Measurements from ENCODE around the gene PLGRKT.
A peak's percentile ranks its signal among the peaks of the same experiment; 100 is the strongest.
"Not testable (repeated sequence)": the region's sequence is repeated elsewhere in the genome, so short reads cannot be mapped to it uniquely, and the experiment has no call there.

PLGRKT gene

GRCh38 chr9:5437254-5438216 lies at the start of gene PLGRKT:
Gene PLGRKT, minus strand, starts transcription at chr9:5437925. Its CDS starts 5,948 bp downstream, at chr9:5431977.
- DNase-seq, result peak; percentile 93

GRCh38 chr9:5486988-5487387 lies 49.3 kb upstream of the PLGRKT start:
- no peak for DNase-seq

GRCh38 chr9:5485378-5486085 lies 47.8 kb upstream of the PLGRKT start:
- DNase-seq, result no peak

GRCh38 chr9:5483306-5483705 lies 45.6 kb upstream of the PLGRKT start:
- DNase-seq, result no peak

- no peak for DNase-seq
Observed at GRCh38 chr9:5482194-5482593, 44.5 kb upstream of the PLGRKT start.

- no peak for DNase-seq
Observed at GRCh38 chr9:5481322-5482040, 43.8 kb upstream of the PLGRKT start.

GRCh38 chr9:5480919-5481318 lies 43.2 kb upstream of the PLGRKT start:
- no peak for DNase-seq

- DNase-seq, result no peak
Observed at GRCh38 chr9:5479994-5480694, 42.4 kb upstream of the PLGRKT start.

GRCh38 chr9:5478206-5478605 lies 40.5 kb upstream of the PLGRKT start:
- no peak for DNase-seq

GRCh38 chr9:5475611-5476010 lies 37.9 kb upstream of the PLGRKT start:
- not testable (repeated sequence) for DNase-seq

GRCh38 chr9:5470816-5471215 lies 33.1 kb upstream of the PLGRKT start:
- DNase-seq, result no peak

- DNase-seq, result no peak
Observed at GRCh38 chr9:5470122-5470521, 32.4 kb upstream of the PLGRKT start.

GRCh38 chr9:5468850-5469249 lies 31.1 kb upstream of the PLGRKT start:
- no peak for DNase-seq

GRCh38 chr9:5466766-5467165 lies 29.0 kb upstream of the PLGRKT start:
- no peak for DNase-seq

GRCh38 chr9:5466005-5466404 lies 28.3 kb upstream of the PLGRKT start:
- DNase-seq, result no peak

GRCh38 chr9:5464831-5465330 lies 27.2 kb upstream of the PLGRKT start:
- DNase-seq, result not testable (repeated sequence)

GRCh38 chr9:5460157-5460556 lies 22.4 kb upstream of the PLGRKT start:
- no peak for DNase-seq

GRCh38 chr9:5459289-5459829 lies 21.6 kb upstream of the PLGRKT start:
- DNase-seq, result peak in 1 of 2 donors; percentile 35

- no peak for DNase-seq
Observed at GRCh38 chr9:5455181-5455580, 17.5 kb upstream of the PLGRKT start.

GRCh38 chr9:5453673-5454072 lies 15.9 kb upstream of the PLGRKT start:
- DNase-seq, result peak in 1 of 2 donors; percentile 16

GRCh38 chr9:5453004-5453403 lies 15.3 kb upstream of the PLGRKT start:
- peak in 1 of 2 donors; percentile 37 for DNase-seq

- DNase-seq, result no peak
Observed at GRCh38 chr9:5452286-5452609, 14.5 kb upstream of the PLGRKT start.
